WTC11 (cell line): ENCODE results near the gene CXCL11.
"Not testable (repeated sequence)": the region's sequence is repeated elsewhere in the genome, so short reads cannot be mapped to it uniquely, and the experiment has no call there.

Experiments used
- CREB1 ChIP-seq: sonication (generic); formaldehyde crosslinking; IDR thresholded peaks from 2 replicates; pipeline ENCODE4 v1.8.0; 2023; ENCODE audit warnings: mild to moderate bottlenecking, missing genetic modification reagents
- NR3C1 ChIP-seq: sonication (generic); formaldehyde crosslinking; conservative IDR thresholded peaks from 2 replicates; pipeline ENCODE4 v1.8.1; 2023; ENCODE audit warnings: low read depth, mild to moderate bottlenecking, missing genetic modification reagents

GRCh38 chr4:76043306-76043705 is 7.4 kb upstream of the CXCL11 start:
- not testable (repeated sequence) for TF ChIP-seq CREB1; NR3C1 (CRISPR knock-in tag)
